Cardiac fibroblast (primary cell): ENCODE data around the gene HIP1.
"Not testable (repeated sequence)": the region's sequence is repeated elsewhere in the genome, so short reads cannot be mapped to it uniquely, and the experiment has no call there.

ENCODE experiments used
- DNase-seq, 2 donors: peaks; one replicate each; pipeline versions ENCODE4 v3.0.0 to v3.0.0-alpha.2; 2010; ENCODE audit warnings: low read depth in 2 of 2
- H3K4me3 ChIP-seq, 2 donors: replicated peaks in 1 of 2; 1 replicate in 1 of 2; 2 replicates in 1 of 2; pipeline ENCODE4 v1.5.1; 2011; ENCODE audit warnings: low read depth in 2 of 2, low read length in 2 of 2, mild to moderate bottlenecking in 2 of 2, moderate library complexity in 1 of 2
- TF ChIP-seq, protein P1 (sequence below): IDR thresholded peaks from one replicate; pipeline ENCODE4 v1.5.1; 2011; ENCODE audit warnings: low read depth, mild to moderate bottlenecking, low read length, inconsistent platforms

Gene HIP1

DNA sequence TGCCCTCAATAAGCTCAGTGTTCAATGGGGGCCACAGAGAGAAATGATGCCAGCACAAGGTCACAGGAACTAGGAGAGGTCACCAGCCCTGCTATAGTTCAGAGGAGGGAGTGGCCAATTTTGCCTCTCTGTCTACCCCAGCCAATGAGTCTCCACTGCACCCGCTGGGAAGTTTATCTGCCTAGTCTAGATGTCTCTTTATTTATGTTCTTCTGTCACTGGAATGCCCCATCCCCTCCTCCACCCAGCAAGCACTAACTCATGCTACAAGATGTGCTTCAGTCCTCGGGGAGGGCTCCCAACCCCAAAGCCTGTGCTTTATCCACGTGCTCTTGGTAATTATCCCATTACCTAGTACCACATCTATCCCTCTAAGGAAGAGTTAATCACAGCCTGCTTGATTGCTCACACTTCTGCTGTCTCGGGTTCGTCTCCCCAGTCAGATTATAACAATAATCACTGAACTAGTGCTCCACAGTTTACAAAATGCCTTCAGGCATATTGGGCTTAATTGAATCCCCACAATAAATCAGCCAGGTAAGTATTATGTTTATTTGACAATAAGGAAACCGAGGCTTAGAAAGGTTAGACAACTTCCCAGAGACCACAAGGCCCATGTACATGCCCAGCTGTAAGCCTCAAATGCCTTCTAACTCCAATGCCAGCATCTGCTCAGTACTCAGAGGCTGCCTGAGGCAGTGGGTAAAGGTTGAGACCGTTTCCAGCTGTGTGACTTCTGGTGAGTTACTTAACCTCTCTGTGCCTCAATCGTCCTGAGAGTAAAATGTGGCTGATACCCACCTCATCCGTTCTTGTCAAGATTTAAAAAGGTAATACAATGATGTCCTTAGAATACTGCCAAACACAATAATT, 3.9 kb downstream of the HIP1 start:
- peak; percentile 33 to 80 for DNase-seq
- no peak overlapping the region for H3K4me3 ChIP-seq
- TF ChIP-seq, protein P1, sequence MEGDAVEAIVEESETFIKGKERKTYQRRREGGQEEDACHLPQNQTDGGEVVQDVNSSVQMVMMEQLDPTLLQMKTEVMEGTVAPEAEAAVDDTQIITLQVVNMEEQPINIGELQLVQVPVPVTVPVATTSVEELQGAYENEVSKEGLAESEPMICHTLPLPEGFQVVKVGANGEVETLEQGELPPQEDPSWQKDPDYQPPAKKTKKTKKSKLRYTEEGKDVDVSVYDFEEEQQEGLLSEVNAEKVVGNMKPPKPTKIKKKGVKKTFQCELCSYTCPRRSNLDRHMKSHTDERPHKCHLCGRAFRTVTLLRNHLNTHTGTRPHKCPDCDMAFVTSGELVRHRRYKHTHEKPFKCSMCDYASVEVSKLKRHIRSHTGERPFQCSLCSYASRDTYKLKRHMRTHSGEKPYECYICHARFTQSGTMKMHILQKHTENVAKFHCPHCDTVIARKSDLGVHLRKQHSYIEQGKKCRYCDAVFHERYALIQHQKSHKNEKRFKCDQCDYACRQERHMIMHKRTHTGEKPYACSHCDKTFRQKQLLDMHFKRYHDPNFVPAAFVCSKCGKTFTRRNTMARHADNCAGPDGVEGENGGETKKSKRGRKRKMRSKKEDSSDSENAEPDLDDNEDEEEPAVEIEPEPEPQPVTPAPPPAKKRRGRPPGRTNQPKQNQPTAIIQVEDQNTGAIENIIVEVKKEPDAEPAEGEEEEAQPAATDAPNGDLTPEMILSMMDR, result no peak

DNA sequence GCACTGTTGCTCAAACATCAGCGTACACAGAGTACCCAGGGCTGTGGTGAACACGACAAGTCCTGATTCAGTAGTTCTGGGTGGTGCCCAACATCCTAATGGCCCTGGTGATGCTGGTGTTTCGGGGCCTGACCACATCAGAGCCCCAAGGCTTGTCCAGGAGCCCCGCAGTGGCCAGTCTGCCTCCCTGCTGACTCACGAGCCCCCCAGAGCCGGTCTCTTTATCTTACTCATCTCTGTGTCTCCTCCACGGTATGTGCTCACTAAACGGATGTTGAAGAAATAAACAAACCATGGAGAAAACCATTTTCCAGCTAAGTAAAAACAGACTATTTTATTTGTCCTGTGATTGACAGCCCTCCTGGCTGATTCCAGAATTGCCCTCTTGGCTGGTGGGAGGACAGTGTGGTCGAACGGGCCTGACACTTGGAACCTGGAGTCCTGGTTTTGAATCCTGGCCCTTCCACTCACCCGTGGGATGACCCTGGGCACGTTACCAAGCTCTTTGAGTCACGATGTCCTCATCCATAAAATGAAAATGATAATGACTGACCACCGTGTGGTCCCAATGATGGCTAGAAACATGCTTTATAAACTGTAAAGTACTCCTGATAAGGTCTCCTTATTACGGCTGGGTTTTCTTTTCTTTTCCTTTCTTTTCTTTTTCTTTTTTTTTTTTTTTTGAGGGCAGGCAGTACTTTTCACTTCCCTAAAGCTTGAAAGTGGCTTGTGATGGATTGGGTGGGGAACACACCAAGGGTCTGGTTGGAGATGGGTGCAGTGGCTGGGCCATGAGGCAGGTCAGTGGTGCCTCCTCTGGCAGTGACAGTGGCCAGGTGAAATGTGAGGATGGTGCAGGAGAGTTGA, 5.7 kb downstream of the HIP1 start:
- H3K4me3 ChIP-seq, result no peak overlapping the region
- TF ChIP-seq, protein P1, result no peak
- DNase-seq, result peak; percentile 40 to 84

DNA sequence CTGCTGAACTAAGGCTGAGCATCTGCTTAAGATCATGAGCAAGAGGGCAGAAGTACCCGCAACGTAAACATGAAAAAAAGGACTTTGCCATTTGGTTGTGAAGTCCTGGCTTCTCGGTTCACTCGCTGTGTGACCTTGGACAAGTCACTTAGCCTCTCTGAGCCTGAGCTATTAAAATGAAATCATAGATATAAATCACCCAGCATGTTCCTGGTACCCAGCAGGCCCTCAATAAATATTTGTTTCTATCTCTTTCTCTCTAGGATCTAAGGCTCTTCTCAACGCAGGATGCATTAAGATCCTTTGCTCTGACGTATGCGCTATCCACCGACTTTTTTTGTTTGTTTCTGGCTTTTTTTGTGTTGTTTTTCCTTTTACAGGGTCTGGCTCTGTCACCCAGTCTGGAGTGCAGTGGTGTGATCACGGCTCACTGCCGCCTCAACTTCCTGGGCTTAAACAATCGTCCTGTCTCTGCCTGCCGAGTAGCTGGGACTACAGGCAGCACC, 6.7 kb downstream of the HIP1 start:
- TF ChIP-seq, protein P1, result no peak
- no peak overlapping the region for H3K4me3 ChIP-seq
- no peak for DNase-seq

DNA sequence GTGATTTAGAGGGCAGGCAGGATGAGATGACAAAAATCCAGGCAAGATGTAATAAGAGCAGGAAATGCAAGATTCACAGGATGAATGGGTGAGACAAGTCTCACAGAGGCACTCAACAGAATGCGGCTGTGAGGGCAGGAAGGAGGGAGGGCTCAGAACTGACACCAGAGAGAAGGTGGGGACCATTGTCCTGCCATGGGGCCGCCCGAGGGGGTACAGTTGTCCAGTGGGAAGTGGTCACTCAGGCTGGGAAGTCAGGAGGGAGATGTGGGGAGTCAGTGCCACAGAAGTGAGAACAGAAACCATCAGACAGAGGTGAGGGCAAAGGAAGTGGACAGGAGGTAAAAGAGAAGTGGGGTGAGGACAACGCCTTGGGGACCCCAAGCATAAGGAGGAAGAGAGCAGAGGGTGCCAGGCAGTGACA, 8.9 kb downstream of the HIP1 start:
- no peak for DNase-seq
- TF ChIP-seq, protein P1, result no peak
- no peak overlapping the region for H3K4me3 ChIP-seq

DNA sequence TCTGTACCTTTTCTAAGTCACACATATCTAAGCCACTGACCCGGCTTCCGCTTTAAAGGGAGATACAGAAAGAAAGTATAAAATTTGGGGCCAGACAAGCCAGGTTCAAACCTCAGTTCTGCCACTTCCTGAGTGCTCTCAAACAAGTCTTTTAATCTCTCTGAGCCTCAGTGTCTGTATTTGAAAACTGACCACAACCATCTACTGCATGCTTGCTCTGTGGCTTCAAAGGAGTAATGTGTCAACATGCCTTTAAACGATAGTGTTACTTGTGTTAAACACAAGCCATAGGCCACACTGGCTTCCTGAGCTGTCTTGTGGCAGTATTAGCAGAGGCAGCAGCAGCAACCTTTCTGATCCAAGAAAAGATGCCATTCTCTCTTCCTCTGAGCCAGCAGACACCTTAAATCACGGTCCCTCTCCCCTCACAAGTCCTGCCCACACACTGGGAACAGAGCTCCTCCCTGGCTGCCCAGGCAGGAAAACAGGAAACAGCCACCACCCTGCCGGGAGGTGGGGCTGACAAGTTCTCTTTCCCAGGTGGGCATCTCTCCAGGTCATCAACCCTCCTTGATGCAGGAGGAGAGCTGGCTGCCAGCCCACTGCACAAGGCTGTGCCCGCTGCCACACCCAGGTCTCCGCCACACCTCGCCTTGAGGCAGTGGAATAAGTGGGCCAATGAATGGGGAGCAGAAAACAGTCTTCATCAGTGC, 10.7 kb downstream of the HIP1 start:
- TF ChIP-seq, protein P1, result no peak
- DNase-seq, result peak in 1 of 2 donors; percentile 37
- H3K4me3 ChIP-seq, result no peak overlapping the region

DNA sequence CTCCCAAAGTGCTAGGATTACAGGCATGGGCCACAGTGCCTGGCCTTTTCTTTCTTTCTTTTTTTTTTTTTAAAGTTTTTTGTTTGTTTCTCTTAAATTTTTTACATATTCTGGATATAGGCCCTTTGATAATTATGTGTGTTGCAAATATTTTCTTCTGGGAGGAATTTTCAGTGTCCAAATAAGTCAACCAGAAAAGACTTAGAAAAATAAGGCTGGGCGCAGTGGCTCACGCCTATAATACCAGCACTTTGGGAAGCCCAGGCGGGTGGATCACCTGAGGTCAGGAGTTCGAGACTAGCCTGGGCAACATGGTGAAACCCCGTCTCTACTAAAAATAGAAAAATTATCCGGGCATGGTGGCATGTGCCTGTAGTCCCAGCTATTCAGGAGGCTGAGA, 11.4 kb downstream of the HIP1 start:
- DNase-seq, H3K4me3 ChIP-seq: not testable (repeated sequence)

DNA sequence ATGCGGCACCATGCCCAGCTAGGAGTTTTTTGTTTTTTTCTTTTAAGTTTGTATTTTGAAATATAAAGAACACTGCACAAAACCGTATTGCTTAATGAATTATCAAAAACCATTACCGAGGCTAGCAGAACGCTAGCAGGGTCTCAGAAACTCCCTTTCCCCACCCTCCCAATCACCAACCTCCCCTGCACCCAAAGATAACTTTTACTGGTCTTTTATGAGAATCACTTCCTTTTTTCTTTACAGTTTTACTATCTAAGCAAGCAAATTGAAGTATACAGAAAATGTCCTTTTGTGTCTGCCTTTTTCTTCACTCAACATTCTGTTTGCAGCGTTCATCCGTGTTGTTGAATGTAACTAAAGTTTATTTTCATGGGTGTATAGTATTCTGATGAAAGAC, 13.4 kb downstream of the HIP1 start:
- DNase-seq, result no peak
- H3K4me3 ChIP-seq, result no peak overlapping the region
- TF ChIP-seq, protein P1, result no peak
